Measurements from ENCODE around the gene CDR2.

The CDR2 gene

DNA sequence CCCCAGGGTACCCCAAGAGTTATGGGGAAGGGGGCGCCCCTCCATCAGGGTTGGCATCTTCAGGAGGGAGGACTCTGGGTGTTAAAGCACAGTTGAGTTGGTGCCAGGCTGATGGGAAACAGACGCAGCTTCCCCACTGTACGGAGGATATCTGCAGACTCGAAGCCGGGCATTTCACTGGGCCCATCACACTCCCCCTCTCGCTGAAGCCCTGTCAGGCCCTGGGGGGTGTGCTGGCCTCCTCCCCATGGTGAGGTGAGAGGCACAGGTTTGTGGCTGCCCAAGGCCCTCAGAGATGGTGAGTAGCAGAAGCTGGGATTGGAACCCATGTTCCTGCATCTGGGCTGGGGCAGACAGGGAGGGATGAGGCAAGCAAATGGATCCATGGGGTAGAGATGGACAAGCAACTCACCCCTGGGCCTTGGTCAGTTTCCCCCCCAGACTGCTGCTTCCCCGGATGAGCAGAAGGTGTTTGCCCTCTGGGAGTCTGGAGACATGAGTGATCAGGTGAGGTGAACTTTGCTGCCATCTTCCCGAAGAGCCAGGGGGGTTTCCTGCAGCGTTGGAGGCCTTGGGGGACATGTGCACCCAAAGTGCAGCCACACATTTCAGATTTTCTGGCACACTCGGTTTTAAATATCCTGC, 46.2 kb downstream of the CDR2 start:
- CTCF ChIA-PET, result interaction anchor here (0.7 to 1.0 kb wide), 2 partner anchors 10 to 18 kb away, joined by 3 to 4 read pairs; no protein-coding TSS in a partner anchor
- POLR2A ChIA-PET, result no interaction called here
- TF ChIP-seq, protein P1, sequence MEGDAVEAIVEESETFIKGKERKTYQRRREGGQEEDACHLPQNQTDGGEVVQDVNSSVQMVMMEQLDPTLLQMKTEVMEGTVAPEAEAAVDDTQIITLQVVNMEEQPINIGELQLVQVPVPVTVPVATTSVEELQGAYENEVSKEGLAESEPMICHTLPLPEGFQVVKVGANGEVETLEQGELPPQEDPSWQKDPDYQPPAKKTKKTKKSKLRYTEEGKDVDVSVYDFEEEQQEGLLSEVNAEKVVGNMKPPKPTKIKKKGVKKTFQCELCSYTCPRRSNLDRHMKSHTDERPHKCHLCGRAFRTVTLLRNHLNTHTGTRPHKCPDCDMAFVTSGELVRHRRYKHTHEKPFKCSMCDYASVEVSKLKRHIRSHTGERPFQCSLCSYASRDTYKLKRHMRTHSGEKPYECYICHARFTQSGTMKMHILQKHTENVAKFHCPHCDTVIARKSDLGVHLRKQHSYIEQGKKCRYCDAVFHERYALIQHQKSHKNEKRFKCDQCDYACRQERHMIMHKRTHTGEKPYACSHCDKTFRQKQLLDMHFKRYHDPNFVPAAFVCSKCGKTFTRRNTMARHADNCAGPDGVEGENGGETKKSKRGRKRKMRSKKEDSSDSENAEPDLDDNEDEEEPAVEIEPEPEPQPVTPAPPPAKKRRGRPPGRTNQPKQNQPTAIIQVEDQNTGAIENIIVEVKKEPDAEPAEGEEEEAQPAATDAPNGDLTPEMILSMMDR (IDR thresholded peaks at IDR 0.05; ENCODE audit: control extremely low read depth, extremely low read depth, low read depth, missing control alignments), result no peak
- no peak for DNase-seq (ENCODE audit: extremely low spot score)

DNA sequence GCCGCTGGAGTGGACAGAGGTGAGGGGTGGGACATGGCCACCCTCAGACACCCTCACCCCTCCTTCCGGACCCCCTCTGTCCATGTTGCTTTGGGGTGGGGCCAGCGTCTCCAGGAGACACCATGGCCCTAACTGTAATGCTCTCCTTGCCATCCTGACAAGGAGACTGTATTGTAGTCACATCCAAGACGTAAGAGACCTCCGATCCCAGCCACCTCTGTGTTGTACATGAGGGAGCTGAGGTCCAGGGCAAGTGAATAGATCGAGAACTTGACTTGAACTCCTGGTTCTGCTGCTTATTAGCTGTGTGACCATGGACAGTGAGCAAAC, 47.0 kb downstream of the CDR2 start:
- TF ChIP-seq, protein P1 (IDR thresholded peaks at IDR 0.05; ENCODE audit: control extremely low read depth, extremely low read depth, low read depth, missing control alignments), result no peak
- ChIA-PET POLR2A (no interaction called here), CTCF (interaction anchor here (0.7 kb wide), 1 partner anchor 9 kb away, joined by 3 read pairs; no protein-coding TSS in a partner anchor)
- DNase-seq (ENCODE audit: extremely low spot score), result no peak

DNA sequence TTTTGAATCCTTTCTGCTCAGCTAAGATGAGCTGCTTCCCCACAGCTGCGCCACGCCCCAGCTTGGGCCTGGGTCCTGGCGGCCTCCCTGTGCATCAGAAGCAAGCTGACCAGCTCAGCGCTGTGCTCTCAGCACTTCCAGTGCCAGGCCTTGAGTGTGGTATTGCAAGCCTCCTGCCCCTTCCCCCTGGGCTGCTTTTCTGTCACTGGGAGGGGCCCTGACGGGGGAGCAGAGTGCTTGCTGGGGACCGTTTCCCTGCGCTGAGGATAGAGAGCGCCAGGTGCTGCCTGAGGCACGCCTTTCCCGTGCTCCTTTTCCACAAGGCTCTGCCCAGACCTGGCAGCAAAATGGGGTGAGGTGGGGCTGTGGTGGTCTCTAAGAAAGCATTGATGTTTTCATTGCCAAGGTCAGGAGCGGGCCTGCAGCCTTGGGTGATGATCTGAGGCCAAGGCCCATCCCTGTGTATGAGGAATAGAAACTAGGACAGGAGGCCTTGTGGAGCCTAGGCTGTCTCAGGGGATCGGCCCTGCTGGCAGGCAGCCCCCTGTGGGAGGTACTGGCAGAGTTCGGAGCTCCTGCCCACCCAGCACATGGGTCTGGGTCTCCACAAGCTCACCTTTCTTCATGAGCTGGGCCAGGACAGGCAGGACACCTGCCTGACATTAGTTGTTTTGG, 47.5 kb downstream of the CDR2 start:
- TF ChIP-seq, protein P1 (IDR thresholded peaks at IDR 0.05; ENCODE audit: control extremely low read depth, extremely low read depth, low read depth, missing control alignments), result no peak
- ChIA-PET POLR2A (no interaction called here), CTCF (no interaction called here)
- DNase-seq (ENCODE audit: extremely low spot score), result no peak

DNA sequence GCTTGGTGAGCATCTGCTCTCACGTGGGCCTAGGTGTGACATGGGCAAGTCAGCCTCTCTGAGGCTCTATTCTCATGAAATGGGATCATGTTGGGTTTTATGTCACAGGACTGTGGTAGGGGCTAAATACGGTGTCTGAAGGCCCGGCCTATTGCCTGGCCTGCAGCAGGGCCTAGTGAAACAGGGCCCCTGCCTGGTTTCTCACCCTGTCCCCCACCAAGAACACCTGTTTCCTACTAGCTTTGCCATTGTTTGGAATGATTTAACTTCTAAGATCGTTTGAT, 48.1 kb downstream of the CDR2 start:
- TF ChIP-seq, protein P1 (IDR thresholded peaks at IDR 0.05; ENCODE audit: control extremely low read depth, extremely low read depth, low read depth, missing control alignments), result no peak
- ChIA-PET POLR2A (no interaction called here), CTCF (interaction anchor here (2.5 kb wide), 1 partner anchor 9 kb away, joined by 5 read pairs; no protein-coding TSS in a partner anchor)
- no peak for DNase-seq (ENCODE audit: extremely low spot score)

DNA sequence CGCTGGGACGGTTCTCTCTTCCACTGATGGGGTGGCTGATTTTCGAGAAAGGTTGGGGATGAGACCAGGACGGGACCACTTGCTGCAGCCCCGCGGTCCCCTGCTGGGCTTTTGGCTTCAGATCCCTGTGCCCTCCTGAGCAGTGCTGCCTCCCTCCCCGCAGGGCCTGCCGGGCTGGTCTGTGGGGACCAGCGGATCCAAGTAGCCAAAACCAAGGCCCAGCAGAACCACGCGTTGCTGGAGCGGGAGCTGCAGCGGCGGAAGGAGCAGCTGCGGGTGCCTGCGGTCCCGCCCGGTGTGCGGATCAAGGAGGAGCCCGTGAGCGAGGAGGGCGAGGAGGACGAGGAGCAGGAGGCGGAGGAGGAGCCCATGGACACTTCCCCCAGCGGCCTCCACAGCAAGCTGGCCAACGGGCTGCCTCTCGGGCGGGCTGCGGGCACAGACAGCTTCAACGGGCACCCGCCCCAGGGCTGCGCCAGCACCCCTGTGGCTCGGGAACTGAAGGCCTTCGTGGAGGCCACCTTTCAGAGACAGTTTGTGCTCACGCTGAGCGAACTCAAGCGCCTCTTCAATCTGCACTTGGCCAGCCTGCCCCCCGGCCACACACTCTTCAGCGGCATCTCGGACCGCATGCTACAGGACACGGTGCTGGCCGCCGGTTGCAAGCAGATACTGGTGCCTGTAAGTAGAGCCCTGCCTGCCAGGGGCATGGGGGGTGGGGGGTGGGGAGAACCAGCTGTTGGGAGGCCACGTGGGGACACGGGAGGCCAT, 48.6 kb downstream of the CDR2 start:
- POLR2A ChIA-PET, result no interaction called here
- CTCF ChIA-PET, result interaction anchor here (2.5 kb wide), 1 partner anchor 9 kb away, joined by 5 read pairs; no protein-coding TSS in a partner anchor
- DNase-seq (ENCODE audit: extremely low spot score), result no peak
- TF ChIP-seq, protein P1 (IDR thresholded peaks at IDR 0.05; ENCODE audit: control extremely low read depth, extremely low read depth, low read depth, missing control alignments), result no peak

DNA sequence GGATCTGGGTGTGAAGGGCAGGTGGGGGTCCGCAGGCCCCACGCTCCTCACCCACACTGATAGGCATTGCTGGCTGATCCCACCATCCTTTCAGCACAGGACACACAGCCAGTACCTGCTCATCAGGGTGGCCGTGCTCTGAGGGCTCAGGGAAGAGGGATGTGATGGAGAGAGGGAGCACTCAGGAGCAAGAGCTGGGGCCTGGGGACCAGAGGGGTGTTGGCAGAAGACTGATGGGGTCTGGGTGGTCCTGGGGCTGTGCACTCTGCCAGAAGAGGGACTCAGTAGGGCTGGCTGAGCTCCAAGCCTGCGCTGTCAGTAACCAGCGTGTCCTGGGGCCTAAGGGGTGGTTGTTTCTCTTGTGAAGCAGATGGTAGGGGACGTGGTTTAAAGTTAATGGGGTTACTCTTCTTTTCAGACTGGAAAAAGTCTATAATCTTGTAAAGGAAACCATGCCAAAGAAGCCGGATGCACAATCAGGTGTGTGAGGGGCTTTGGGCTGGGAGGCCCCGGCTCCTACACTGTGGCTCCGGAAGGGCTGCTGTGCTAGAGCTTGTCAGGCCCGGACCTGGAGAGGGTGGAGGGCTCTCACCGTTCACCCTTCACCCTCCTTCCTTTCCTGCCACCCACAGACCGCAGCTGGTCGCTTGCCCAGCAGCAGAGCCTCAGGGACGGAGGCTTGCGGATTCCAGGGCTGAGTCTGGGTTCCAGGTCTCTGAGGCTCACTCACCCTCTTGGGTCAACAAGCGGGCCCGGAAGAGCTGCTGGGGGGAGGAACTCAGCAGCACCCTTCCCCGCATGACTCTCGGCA, 49.4 kb downstream of the CDR2 start:
- no peak for DNase-seq (ENCODE audit: extremely low spot score)
- POLR2A ChIA-PET, result no interaction called here
- CTCF ChIA-PET, result interaction anchor here (2.5 kb wide), 1 partner anchor 10 kb away, joined by 5 read pairs; no protein-coding TSS in a partner anchor
- TF ChIP-seq, protein P1 (IDR thresholded peaks at IDR 0.05; ENCODE audit: control extremely low read depth, extremely low read depth, low read depth, missing control alignments), result no peak

All from GM10248 (cell line).